GM23248 (cell line): Measurements from ENCODE around the gene FAM163B.

ENCODE experiments used
- EZH2 ChIP-seq: fragments of 200-600 bp; sonication (generic); IDR thresholded peaks from 2 replicates; pipeline ENCODE4 v1.6.1; 2018; ENCODE audit warnings: antibody characterized with exemption, mild to moderate bottlenecking; ENCODE audit not compliant: insufficient read depth, poor library complexity, severe bottlenecking
- EZH2phosphoT487 ChIP-seq: fragments of 200-600 bp; sonication (generic); IDR thresholded peaks from 2 replicates; pipeline ENCODE4 v1.6.1; 2018; ENCODE audit warnings: antibody characterized with exemption, moderate library complexity, mild to moderate bottlenecking, low read depth; ENCODE audit not compliant: insufficient read depth

- TF ChIP-seq EZH2phosphoT487 (no peak), EZH2 (no peak)
Measured at GRCh38 chr9:133640160-133640559, 31.0 kb upstream of the FAM163B start.
